GM18511 (cell line): ENCODE measurements around the gene RAPH1.
A peak's percentile ranks its signal among the peaks of the same experiment; 100 is the strongest.

Source experiments
- ATAC-seq: cut with Tn5 transposase; IDR thresholded peaks from one replicate; pipeline ENCODE4 v1.9.1; 2021; ENCODE audit warnings: mild to moderate bottlenecking, moderate library complexity; ENCODE audit not compliant: unreplicated experiment

The RAPH1 gene, protein sequence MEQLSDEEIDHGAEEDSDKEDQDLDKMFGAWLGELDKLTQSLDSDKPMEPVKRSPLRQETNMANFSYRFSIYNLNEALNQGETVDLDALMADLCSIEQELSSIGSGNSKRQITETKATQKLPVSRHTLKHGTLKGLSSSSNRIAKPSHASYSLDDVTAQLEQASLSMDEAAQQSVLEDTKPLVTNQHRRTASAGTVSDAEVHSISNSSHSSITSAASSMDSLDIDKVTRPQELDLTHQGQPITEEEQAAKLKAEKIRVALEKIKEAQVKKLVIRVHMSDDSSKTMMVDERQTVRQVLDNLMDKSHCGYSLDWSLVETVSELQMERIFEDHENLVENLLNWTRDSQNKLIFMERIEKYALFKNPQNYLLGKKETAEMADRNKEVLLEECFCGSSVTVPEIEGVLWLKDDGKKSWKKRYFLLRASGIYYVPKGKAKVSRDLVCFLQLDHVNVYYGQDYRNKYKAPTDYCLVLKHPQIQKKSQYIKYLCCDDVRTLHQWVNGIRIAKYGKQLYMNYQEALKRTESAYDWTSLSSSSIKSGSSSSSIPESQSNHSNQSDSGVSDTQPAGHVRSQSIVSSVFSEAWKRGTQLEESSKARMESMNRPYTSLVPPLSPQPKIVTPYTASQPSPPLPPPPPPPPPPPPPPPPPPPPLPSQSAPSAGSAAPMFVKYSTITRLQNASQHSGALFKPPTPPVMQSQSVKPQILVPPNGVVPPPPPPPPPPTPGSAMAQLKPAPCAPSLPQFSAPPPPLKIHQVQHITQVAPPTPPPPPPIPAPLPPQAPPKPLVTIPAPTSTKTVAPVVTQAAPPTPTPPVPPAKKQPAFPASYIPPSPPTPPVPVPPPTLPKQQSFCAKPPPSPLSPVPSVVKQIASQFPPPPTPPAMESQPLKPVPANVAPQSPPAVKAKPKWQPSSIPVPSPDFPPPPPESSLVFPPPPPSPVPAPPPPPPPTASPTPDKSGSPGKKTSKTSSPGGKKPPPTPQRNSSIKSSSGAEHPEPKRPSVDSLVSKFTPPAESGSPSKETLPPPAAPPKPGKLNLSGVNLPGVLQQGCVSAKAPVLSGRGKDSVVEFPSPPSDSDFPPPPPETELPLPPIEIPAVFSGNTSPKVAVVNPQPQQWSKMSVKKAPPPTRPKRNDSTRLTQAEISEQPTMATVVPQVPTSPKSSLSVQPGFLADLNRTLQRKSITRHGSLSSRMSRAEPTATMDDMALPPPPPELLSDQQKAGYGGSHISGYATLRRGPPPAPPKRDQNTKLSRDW

DNA sequence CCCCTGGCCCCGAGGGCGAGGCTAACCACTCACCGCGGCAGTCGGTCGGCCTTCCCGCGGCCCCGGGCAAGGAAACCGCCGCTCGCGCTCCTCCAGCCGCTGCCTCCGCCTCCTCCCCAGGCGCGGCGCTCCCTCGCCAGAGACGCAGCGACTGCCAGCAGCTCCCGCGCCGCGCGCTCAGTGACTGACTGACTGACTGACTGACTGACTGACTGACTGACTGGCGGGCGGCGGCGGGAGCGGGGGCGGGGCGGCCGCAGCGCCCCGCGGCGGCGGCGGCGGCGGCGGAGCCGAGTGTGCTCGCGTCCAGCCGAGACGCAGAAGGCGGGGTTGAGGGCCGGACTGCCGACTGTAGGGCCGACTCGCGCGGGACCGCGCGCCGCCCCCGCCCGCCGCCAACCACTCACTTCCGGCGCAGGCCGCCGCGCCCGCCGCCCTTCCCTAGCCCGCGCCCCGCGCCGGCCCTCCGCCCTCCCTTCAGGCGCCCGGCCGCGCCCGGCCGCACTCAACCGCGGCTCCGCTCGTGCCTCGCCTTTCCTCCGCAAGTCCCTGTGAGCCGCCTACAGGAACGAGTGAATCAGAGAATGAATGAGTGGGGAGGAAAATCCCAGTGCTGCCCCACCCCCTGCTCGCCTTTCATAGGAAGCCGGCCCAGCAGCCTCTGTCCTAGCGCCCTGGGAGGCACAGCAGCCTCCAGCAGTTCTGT is at the start of gene RAPH1:
TSS of gene RAPH1 (minus strand) at position 224 of the 706 bp plus-strand sequence. CDS start 39,948 bp downstream, outside the sequence.
- peak; percentile 72 for ATAC-seq

GRCh38 chr2:203584784-203585183 is 49.7 kb upstream of the RAPH1 start:
- ATAC-seq: no peak

DNA sequence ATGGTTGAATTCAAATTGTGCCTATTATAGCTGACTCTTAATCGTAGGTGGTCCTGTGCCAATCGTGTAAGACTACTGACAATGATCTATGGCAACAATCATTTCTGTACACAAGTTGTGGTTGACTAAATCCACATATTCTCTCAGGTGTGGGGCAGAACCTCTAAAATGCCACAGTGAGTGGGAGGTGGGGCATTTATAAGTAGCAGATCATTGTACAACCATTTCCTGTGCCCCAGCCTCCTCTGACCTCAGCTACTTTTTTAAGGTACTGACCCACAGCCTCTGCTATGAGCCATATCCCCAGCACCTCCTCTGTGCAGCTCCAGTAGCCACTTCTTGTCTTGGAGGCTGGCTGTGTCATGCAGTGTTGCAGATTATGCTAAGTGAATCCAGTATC is 48.6 kb upstream of the RAPH1 start:
- ATAC-seq: peak; percentile 74

GRCh38 chr2:203583084-203583695 is 48.1 kb upstream of the RAPH1 start:
- no peak for ATAC-seq

DNA sequence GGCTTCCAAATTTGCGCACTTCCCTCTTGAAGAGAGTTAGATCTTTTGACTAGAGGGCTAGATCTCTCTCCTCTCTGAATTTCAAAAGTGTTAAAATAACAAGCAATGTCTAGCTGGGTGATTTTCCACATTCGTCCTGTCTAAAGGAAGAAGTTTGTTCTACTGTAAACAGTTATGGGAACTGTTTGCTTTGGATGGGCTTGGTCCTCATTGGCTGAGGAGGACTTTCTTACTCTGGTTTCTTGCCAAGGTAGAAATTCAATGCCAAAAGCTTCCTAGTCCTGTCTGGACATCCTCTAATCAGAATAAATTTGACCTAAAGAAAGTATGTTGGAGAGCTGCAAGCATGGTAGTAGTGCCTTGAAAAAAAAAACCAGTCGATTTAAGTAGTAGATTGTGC is 47.4 kb upstream of the RAPH1 start:
- ATAC-seq: no peak

DNA sequence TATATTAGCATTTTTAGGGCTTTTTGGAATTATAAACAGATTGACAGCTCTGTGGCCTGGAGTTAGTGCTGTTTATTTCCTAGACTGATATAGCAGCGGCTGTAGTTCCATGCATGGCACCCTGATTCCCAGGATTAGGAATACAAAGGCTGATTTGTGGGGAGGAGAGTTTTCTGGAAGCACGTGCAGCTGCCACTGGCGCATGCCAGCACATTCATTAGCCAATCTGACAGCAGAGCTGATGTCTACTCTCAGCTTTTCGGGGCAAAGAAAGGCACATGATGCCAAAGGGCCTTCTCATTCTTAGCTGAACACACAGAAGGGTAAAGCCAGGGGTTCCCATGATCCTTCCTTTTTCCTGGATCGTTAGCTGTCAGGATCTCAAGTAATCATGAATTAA is 45.7 kb upstream of the RAPH1 start:
- ATAC-seq: no peak

DNA sequence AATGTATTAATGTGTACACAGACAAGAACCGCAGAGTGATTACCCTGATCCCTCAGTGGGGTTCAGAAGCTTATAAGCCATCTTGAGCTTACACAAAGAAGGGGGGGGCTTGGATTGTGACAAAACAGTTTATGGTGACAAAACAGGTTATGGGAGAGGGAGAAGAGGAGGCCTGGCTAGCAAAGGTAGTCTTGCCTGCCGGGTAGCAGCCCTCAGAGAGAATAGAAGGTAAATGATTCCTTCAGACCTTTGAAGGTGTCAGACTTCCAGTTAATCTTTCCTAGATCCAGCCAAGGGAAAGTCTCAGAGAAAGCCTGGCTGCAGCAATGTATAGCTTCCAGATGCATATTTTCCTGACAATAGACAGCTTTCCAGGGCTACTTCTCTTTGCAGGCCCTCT is 44.6 kb upstream of the RAPH1 start:
- no peak for ATAC-seq

DNA sequence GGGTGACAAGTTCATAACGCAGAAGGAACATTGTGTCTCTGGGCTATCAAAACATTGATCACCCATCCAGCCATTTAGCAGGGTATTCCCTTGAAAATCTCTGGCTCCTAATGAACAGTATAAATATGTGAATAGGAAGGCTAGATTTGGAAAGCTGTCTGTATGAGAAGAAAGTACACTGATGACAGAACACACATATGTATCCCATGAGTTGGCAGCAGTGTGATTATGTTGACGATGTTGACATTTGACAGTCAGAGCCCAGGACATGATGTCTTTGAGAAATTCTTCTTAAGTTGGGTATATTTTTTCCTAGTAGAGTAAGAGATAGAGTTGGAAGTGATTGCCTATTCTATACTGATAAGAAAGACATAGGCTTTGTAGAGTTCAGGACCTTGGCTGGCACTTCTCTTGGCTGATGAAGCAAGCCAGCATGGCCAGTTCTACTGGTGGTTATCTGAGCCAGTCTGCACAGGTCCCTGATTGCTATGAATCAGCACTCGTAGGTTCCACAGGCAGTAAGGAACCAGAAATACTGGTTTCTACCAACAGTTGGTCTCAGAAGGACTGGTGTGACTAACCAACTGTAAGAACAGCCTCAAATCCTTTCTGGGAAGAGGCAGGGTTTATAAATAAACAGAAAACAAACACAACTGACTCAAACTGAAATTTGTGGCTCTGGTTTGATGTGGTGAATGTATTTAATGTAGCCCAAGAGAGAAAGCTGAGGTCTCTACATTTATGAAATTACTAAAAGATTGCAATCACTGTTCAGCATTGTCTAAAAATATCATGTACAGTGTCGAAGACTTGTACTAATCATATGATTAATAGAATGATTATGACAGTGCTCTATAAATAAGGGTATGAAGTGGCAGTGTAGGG is 43.9 kb upstream of the RAPH1 start:
- peak; percentile 88 for ATAC-seq

GRCh38 chr2:203574824-203575223 is 39.7 kb upstream of the RAPH1 start:
- no peak for ATAC-seq

GRCh38 chr2:203572316-203572715 is 37.2 kb upstream of the RAPH1 start:
- ATAC-seq: no peak

- no peak for ATAC-seq
Measured at GRCh38 chr2:203569677-203570316, 34.7 kb upstream of the RAPH1 start.

DNA sequence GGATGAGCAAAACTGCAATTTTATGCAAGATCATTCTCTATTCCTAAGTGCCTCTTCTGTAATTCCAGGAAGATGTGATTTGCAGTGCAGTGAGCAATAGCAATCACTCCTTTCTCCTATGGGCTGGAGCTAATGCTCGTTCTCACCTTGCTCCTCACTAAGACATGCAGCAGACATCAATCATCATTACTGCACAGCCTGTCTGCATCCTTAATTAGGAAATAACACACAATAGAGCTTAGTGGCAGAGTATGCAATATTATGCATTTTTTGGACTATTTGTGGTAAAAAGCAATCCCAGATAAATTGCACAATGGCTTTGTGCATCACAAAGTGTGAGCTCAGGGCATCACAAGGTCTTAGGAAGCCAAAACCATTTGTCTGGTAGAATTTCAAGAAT is 32.6 kb upstream of the RAPH1 start:
- ATAC-seq: no peak

DNA sequence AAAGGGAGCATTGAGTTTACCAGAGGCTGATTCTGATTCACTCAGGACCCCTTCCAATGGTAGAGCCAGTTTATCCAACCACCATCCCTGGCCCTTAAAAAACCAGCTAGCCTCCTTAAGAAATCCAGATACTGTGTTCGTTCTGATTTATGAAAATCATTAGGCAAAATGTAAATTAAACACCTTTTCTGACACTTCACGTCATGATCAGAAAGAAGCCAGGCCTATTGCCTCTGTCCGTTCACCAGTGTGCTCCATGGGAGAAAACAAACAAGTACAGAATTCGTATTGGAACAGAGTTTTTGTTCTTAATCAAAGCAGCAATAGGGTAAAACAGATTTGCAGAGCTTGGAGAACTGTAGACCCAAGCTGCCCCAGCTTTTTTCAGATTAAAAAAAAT is 31.1 kb upstream of the RAPH1 start:
- no peak for ATAC-seq

- ATAC-seq: no peak
Measured at GRCh38 chr2:203565076-203565475, 30.0 kb upstream of the RAPH1 start.

DNA sequence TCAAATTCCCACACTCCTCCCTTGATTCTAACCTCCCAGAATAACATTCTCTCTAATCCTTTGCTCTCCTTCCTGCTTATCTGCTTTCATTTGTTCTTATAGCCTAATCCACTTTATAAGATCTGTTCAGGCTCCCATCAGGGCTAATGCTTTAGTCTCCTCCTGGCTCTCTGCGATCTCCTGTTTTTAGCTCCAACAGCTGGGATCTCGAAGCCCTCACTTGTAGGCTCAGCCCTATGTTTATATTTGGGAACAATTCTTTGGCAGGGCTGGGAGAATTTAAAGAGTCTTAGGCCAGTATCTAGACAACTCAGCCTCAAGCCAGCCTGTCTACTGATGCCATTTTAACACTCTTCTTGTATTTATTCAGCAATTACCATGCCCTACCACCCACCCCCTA is 27.2 kb upstream of the RAPH1 start:
- ATAC-seq: no peak

GRCh38 chr2:203559641-203560040 is 24.5 kb upstream of the RAPH1 start:
- no peak for ATAC-seq

GRCh38 chr2:203553784-203554183 is 18.7 kb upstream of the RAPH1 start:
- no peak for ATAC-seq

DNA sequence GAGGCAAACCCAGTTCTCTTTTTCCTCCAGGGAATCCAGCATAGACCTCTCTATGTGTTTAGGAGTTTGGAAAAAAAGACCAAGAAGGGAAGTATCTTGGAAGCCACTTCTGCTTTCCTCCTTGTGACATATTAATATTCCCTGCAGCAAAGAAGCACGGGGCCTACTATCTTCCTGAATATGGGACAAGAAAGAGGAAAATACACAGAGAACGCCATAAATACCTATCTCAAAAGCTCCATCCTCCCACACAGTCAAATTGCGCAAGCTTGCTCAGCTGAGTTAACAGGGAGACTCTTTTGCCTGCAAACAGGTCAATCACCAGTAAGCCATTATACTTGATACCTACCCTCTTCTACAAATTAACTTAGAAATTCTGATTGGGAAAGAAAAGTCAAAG is 16.7 kb upstream of the RAPH1 start:
- ATAC-seq: no peak

DNA sequence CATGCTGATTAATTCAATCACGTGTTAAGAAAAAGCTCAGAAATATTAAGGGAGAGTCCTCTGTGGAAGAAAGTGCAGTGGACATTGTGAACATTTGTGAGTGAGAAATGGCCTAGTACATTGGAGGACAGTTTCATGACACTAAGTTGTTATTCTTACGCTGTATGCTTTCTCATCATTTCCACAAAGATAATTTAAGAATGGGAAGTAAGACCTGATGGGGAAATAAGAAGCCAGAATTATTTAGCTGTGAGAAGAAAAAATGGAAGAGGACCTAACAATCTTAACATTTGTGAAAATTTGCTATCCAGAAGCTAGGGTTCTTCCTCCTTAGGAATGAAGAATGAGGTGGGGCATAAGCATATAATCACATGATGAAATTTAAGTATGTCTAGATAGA is 15.2 kb upstream of the RAPH1 start:
- ATAC-seq: no peak
